Osteocyte (in vitro differentiated cells): ENCODE results near the gene RBMX. TPM values are rescaled to one million over a fixed set of nuclear protein-coding genes. Genes with fewer than 3 reads are reported as not detected.
A peak's percentile ranks its signal among the peaks of the same experiment; 100 is the strongest.

Experiments
- DNase-seq: peaks from one replicate; pipeline ENCODE4 v3.0.0; 2021; ENCODE audit warnings: mixed read lengths; ENCODE audit not compliant: unreplicated experiment; ENCODE audit errors: extremely low spot score
- H3K27ac Mint-ChIP-seq: one replicate; pipeline ENCODE4 v1.8.0; 2021; ENCODE audit warnings: mild to moderate bottlenecking, mixed read lengths; ENCODE audit not compliant: unreplicated experiment
- H3K27me3 Mint-ChIP-seq: one replicate; pipeline ENCODE4 v1.8.0; 2021; ENCODE audit warnings: mixed read lengths; ENCODE audit not compliant: unreplicated experiment
- H3K36me3 Mint-ChIP-seq: one replicate; pipeline ENCODE4 v1.8.0; 2021; ENCODE audit warnings: mixed read lengths; ENCODE audit not compliant: unreplicated experiment
- H3K4me1 Mint-ChIP-seq: one replicate; pipeline ENCODE4 v1.8.0; 2021; ENCODE audit warnings: mixed read lengths; ENCODE audit not compliant: unreplicated experiment
- H3K4me3 Mint-ChIP-seq: one replicate; pipeline ENCODE4 v1.8.0; 2021; ENCODE audit warnings: mild to moderate bottlenecking, moderate library complexity, mixed read lengths; ENCODE audit not compliant: unreplicated experiment
- H3K9me3 Mint-ChIP-seq: one replicate; pipeline ENCODE4 v1.8.0; 2021; ENCODE audit warnings: mixed read lengths; ENCODE audit not compliant: unreplicated experiment
- CTCF ChIP-seq: fragments of 200-600 bp; sonication (generic); IDR thresholded peaks from 2 replicates; pipeline ENCODE4 v1.5.0; 2021; ENCODE audit warnings: antibody characterized with exemption, mild to moderate bottlenecking, moderate library complexity
- total RNA-seq: library from RNA; stranded (reverse); gene quantifications from 2 replicates; pipeline ENCODE4 v1.2.1, GENCODE V29; 2021

Gene RBMX
- total RNA-seq, 1 donor from 2014 or later: 181 TPM

- Mint-ChIP-seq H3K36me3 (peaks cover 21% of the 10 kb centered on the region), H3K4me1 (no peaks in the 10 kb centered on the region), H3K4me3 (no peak overlapping the region), H3K9me3 (no peaks in the 10 kb centered on the region), H3K27me3 (no peaks in the 10 kb centered on the region), H3K27ac (no peak overlapping the region)
- TF ChIP-seq CTCF: no peak
- no peak for DNase-seq
Observed at GRCh38 chrX:136865270-136866158, 15.0 kb downstream of the RBMX start.

- Mint-ChIP-seq H3K27me3 (no peaks in the 10 kb centered on the region), H3K4me1 (no peaks in the 10 kb centered on the region), H3K4me3 (no peak overlapping the region), H3K36me3 (peaks cover 18% of the 10 kb centered on the region), H3K9me3 (no peaks in the 10 kb centered on the region), H3K27ac (no peak overlapping the region)
- no peak for DNase-seq
- no peak for TF ChIP-seq CTCF
Observed at GRCh38 chrX:136863826-136864225, 16.7 kb downstream of the RBMX start.

GRCh38 chrX:136862546-136862945 lies 18.0 kb downstream of the RBMX start:
- Mint-ChIP-seq H3K36me3 (peaks cover 19% of the 10 kb centered on the region), H3K27ac (no peak overlapping the region), H3K9me3 (peaks cover 5% of the 10 kb centered on the region), H3K27me3 (no peaks in the 10 kb centered on the region), H3K4me1 (no peaks in the 10 kb centered on the region), H3K4me3 (no peak overlapping the region)
- no peak for DNase-seq
- no peak for TF ChIP-seq CTCF

GRCh38 chrX:136861877-136862276 lies 18.6 kb downstream of the RBMX start:
- H3K27me3 Mint-ChIP-seq: no peaks in the 10 kb centered on the region
- H3K4me1 Mint-ChIP-seq: no peaks in the 10 kb centered on the region
- no peak overlapping the region for H3K4me3 Mint-ChIP-seq
- no peak overlapping the region for H3K27ac Mint-ChIP-seq
- peaks cover 17% of the 10 kb centered on the region for H3K36me3 Mint-ChIP-seq
- peaks cover 5% of the 10 kb centered on the region for H3K9me3 Mint-ChIP-seq
- DNase-seq: no peak
- TF ChIP-seq CTCF: no peak

GRCh38 chrX:136858007-136858756 lies 22.3 kb downstream of the RBMX start:
- H3K27me3 Mint-ChIP-seq: no peaks in the 10 kb centered on the region
- no peak for TF ChIP-seq CTCF
- H3K36me3 Mint-ChIP-seq: peaks cover 19% of the 10 kb centered on the region
- peak overlapping the region; percentile 28 for H3K27ac Mint-ChIP-seq
- no peak overlapping the region for H3K4me3 Mint-ChIP-seq
- H3K9me3 Mint-ChIP-seq: peaks cover 5% of the 10 kb centered on the region
- no peak for DNase-seq
- H3K4me1 Mint-ChIP-seq: no peaks in the 10 kb centered on the region
